ENCODE results near the gene NUP210. TPM values are rescaled to one million over a fixed set of nuclear protein-coding genes. Genes with fewer than 3 reads are reported as not detected.
A peak's percentile ranks its signal among the peaks of the same experiment; 100 is the strongest.

NUP210 gene
- total and polyA plus RNA-seq, 7 experiments from 2014 or later: 52.6 to 164 (median 138) TPM

- CTCF ChIA-PET: interaction anchor here (0.6 kb wide), 1 partner anchor 982 kb away, joined by 3 read pairs; no protein-coding TSS in a partner anchor
- H3K9me3 Mint-ChIP-seq: no peaks in the 10 kb centered on the region
- intact Hi-C loops (cut with micrococcal nuclease): no loop called here
Observed at GRCh38 chr3:13317596-13318320, 102.4 kb downstream of the NUP210 start.

GRCh38 chr3:13316603-13317002 is 103.5 kb downstream of the NUP210 start:
- H3K4me1 Mint-ChIP-seq: no peaks in the 10 kb centered on the region
- Histone ChIP-seq H3K36me3 (ENCODE audit: control insufficient read depth in 2 of 3, insufficient read depth in 3 of 3, low read length in 3 of 3) (peaks cover 13 to 81% (median 28%) of the 10 kb centered on the region in 3 experiments), H3K9me3 (ENCODE audit: control insufficient read depth in 2 of 3, low read length in 3 of 3) (no peaks in the 10 kb centered on the region), H3K4me1 (ENCODE audit: control insufficient read depth in 2 of 2, insufficient read depth in 2 of 2, low read length in 2 of 2) (no peaks in the 10 kb centered on the region), H3K27ac (ENCODE audit: low read depth, low read length) (no peak overlapping the region), H3K4me3 (ENCODE audit: low read length) (no peak overlapping the region), H3K27me3 (ENCODE audit: control insufficient read depth in 2 of 2, insufficient read depth in 2 of 2, low read length in 2 of 2) (no peaks in the 10 kb centered on the region)
- no peaks in the 10 kb centered on the region for H3K9me3 Mint-ChIP-seq
- ChIA-PET CTCF (interaction anchor here (0.5 to 1.4 kb wide), 2 partner anchors 135 to 1677 kb away, joined by 4 read pairs; no protein-coding TSS in a partner anchor), POLR2A (interaction anchor here (1.0 kb wide), 1 partner anchor 11 kb away, joined by 3 read pairs; no protein-coding TSS in a partner anchor)
- no peak overlapping the region for H3K4me3 Mint-ChIP-seq
- no peaks in the 10 kb centered on the region for H3K27me3 Mint-ChIP-seq
- H3K36me3 Mint-ChIP-seq: peaks cover 0 to 52% (median 15%) of the 10 kb centered on the region in 5 donors
- intact Hi-C loops (cut with micrococcal nuclease): no loop called here
- H3K27ac Mint-ChIP-seq: no peak overlapping the region
- ATAC-seq: no peak
- DNase-seq: no peak

More at GRCh38 chr3:13317596-13318320, 102.4 kb downstream of the NUP210 start:
- Mint-ChIP-seq H3K4me3 (no peak overlapping the region), H3K27ac (peak overlapping the region in 3 of 9 donors; percentile 33 to 76 (median 36)), H3K36me3 (peaks cover 0 to 62% (median 19%) of the 10 kb centered on the region in 5 donors), H3K27me3 (no peaks in the 10 kb centered on the region), H3K4me1 (no peaks in the 10 kb centered on the region)
- POLR2A ChIA-PET: interaction anchor here (1.0 kb wide), 1 partner anchor 10 kb away, joined by 3 read pairs; no protein-coding TSS in a partner anchor
- H3K4me3 ChIP-seq (ENCODE audit: low read length): no peak overlapping the region
- no peak for ATAC-seq
- H3K36me3 ChIP-seq (ENCODE audit: control insufficient read depth in 2 of 3, insufficient read depth in 3 of 3, low read length in 3 of 3): peaks cover 13 to 93% (median 33%) of the 10 kb centered on the region in 3 experiments
- H3K4me1 ChIP-seq (ENCODE audit: control insufficient read depth in 2 of 2, insufficient read depth in 2 of 2, low read length in 2 of 2): no peaks in the 10 kb centered on the region
- no peak for DNase-seq
- H3K27ac ChIP-seq (ENCODE audit: low read depth, low read length): no peak overlapping the region
- no peaks in the 10 kb centered on the region for H3K9me3 ChIP-seq (ENCODE audit: control insufficient read depth in 2 of 3, low read length in 3 of 3)
- H3K27me3 ChIP-seq (ENCODE audit: control insufficient read depth in 2 of 2, insufficient read depth in 2 of 2, low read length in 2 of 2): no peaks in the 10 kb centered on the region

- intact Hi-C loops (cut with micrococcal nuclease): no loop called here
- peaks cover 0 to 47% (median 15%) of the 10 kb centered on the region in 5 donors for H3K36me3 Mint-ChIP-seq
- no peak overlapping the region for H3K4me3 Mint-ChIP-seq
- no peaks in the 10 kb centered on the region for H3K9me3 Mint-ChIP-seq
- ChIA-PET CTCF (no interaction called here), POLR2A (no interaction called here)
- no peaks in the 10 kb centered on the region for H3K4me1 ChIP-seq (ENCODE audit: control insufficient read depth in 2 of 2, insufficient read depth in 2 of 2, low read length in 2 of 2)
- H3K4me3 ChIP-seq (ENCODE audit: low read length): no peak overlapping the region
- H3K4me1 Mint-ChIP-seq: no peaks in the 10 kb centered on the region
- DNase-seq: no peak
- peak overlapping the region in 3 of 9 donors; percentile 14 to 53 (median 25) for H3K27ac Mint-ChIP-seq
- ATAC-seq: no peak
- no peaks in the 10 kb centered on the region for H3K9me3 ChIP-seq (ENCODE audit: control insufficient read depth in 2 of 3, low read length in 3 of 3)
- peaks cover 13 to 66% (median 22%) of the 10 kb centered on the region in 3 experiments for H3K36me3 ChIP-seq (ENCODE audit: control insufficient read depth in 2 of 3, insufficient read depth in 3 of 3, low read length in 3 of 3)
- no peaks in the 10 kb centered on the region for H3K27me3 ChIP-seq (ENCODE audit: control insufficient read depth in 2 of 2, insufficient read depth in 2 of 2, low read length in 2 of 2)
- H3K27me3 Mint-ChIP-seq: no peaks in the 10 kb centered on the region
- H3K27ac ChIP-seq (ENCODE audit: low read depth, low read length): no peak overlapping the region
Observed at GRCh38 chr3:13314877-13315276, 105.2 kb downstream of the NUP210 start.

GRCh38 chr3:13313813-13314212 is 106.3 kb downstream of the NUP210 start:
- peaks cover 0 to 40% (median 13%) of the 10 kb centered on the region in 5 donors for H3K36me3 Mint-ChIP-seq
- peak overlapping the region in 2 of 9 donors; percentile 14 to 25 for H3K27ac Mint-ChIP-seq
- H3K4me1 Mint-ChIP-seq: peaks cover 0 to under 1% (median 0%) of the 10 kb centered on the region in 7 donors
- POLR2A ChIA-PET: no interaction called here
- CTCF ChIA-PET: no interaction called here
- Histone ChIP-seq H3K9me3 (ENCODE audit: control insufficient read depth in 2 of 3, low read length in 3 of 3) (no peaks in the 10 kb centered on the region), H3K36me3 (ENCODE audit: control insufficient read depth in 2 of 3, insufficient read depth in 3 of 3, low read length in 3 of 3) (peaks cover 13 to 55% (median 14%) of the 10 kb centered on the region in 3 experiments), H3K27me3 (ENCODE audit: control insufficient read depth in 2 of 2, insufficient read depth in 2 of 2, low read length in 2 of 2) (no peaks in the 10 kb centered on the region), H3K27ac (ENCODE audit: low read depth, low read length) (no peak overlapping the region), H3K4me1 (ENCODE audit: control insufficient read depth in 2 of 2, insufficient read depth in 2 of 2, low read length in 2 of 2) (no peaks in the 10 kb centered on the region), H3K4me3 (ENCODE audit: low read length) (no peak overlapping the region)
- no peak for DNase-seq
- intact Hi-C loops (cut with micrococcal nuclease): no loop called here
- no peaks in the 10 kb centered on the region for H3K9me3 Mint-ChIP-seq
- ATAC-seq: no peak
- no peaks in the 10 kb centered on the region for H3K27me3 Mint-ChIP-seq
- no peak overlapping the region for H3K4me3 Mint-ChIP-seq

- Histone ChIP-seq H3K36me3 (ENCODE audit: control insufficient read depth in 2 of 3, insufficient read depth in 3 of 3, low read length in 3 of 3) (peaks cover 0 to 7% (median 0%) of the 10 kb centered on the region in 3 experiments), H3K4me3 (ENCODE audit: low read length) (no peak overlapping the region), H3K27me3 (ENCODE audit: control insufficient read depth in 2 of 2, insufficient read depth in 2 of 2, low read length in 2 of 2) (no peaks in the 10 kb centered on the region), H3K9me3 (ENCODE audit: control insufficient read depth in 2 of 3, low read length in 3 of 3) (no peaks in the 10 kb centered on the region), H3K4me1 (ENCODE audit: control insufficient read depth in 2 of 2, insufficient read depth in 2 of 2, low read length in 2 of 2) (no peaks in the 10 kb centered on the region), H3K27ac (ENCODE audit: low read depth, low read length) (no peak overlapping the region)
- Mint-ChIP-seq H3K4me1 (peaks cover 0 to 8% (median 7%) of the 10 kb centered on the region in 7 donors), H3K36me3 (peaks cover 0 to 8% (median 0%) of the 10 kb centered on the region in 5 donors), H3K27ac (peak overlapping the region in 4 of 9 donors; percentile 12 to 82 (median 34)), H3K27me3 (no peaks in the 10 kb centered on the region), H3K9me3 (peaks cover 0 to 3% (median 0%) of the 10 kb centered on the region in 11 donors), H3K4me3 (no peak overlapping the region)
- ChIA-PET POLR2A (interaction anchor here (0.9 kb wide), 1 partner anchor 37 kb away, joined by 8 read pairs; no protein-coding TSS in a partner anchor), CTCF (interaction anchor here (0.7 to 1.1 kb wide), 2 partner anchors 152 to 630 kb away, joined by 3 to 4 read pairs; no protein-coding TSS in a partner anchor)
- ATAC-seq: no peak
- intact Hi-C loops (cut with micrococcal nuclease): loop anchor here (2.0 to 10.0 kb wide), 3 partner anchors 144 to 338 kb away; no protein-coding TSS in a partner anchor
- no peak for DNase-seq
Observed at GRCh38 chr3:13309004-13309403, 111.1 kb downstream of the NUP210 start.

GRCh38 chr3:13308380-13308801 is 111.7 kb downstream of the NUP210 start:
- Histone ChIP-seq H3K4me1 (ENCODE audit: control insufficient read depth in 2 of 2, insufficient read depth in 2 of 2, low read length in 2 of 2) (no peaks in the 10 kb centered on the region), H3K27ac (ENCODE audit: low read depth, low read length) (no peak overlapping the region), H3K27me3 (ENCODE audit: control insufficient read depth in 2 of 2, insufficient read depth in 2 of 2, low read length in 2 of 2) (no peaks in the 10 kb centered on the region), H3K4me3 (ENCODE audit: low read length) (no peak overlapping the region), H3K9me3 (ENCODE audit: control insufficient read depth in 2 of 3, low read length in 3 of 3) (no peaks in the 10 kb centered on the region), H3K36me3 (ENCODE audit: control insufficient read depth in 2 of 3, insufficient read depth in 3 of 3, low read length in 3 of 3) (peaks cover 0 to under 1% (median 0%) of the 10 kb centered on the region in 3 experiments)
- ATAC-seq (peak; percentile 68), DNase-seq (peak in 5 of 9 donors; percentile 21 to 40 (median 34))
- no peaks in the 10 kb centered on the region for H3K27me3 Mint-ChIP-seq
- peaks cover 0 to 9% (median 7%) of the 10 kb centered on the region in 7 donors for H3K4me1 Mint-ChIP-seq
- H3K4me3 Mint-ChIP-seq: no peak overlapping the region
- ChIA-PET POLR2A (no interaction called here), CTCF (interaction anchor here (2.5 kb wide), 1 partner anchor 144 kb away, joined by 10 read pairs; no protein-coding TSS in a partner anchor)
- peak overlapping the region in 6 of 9 donors; percentile 12 to 82 (median 24) for H3K27ac Mint-ChIP-seq
- intact Hi-C loops (cut with micrococcal nuclease): loop anchor here (1.0 to 10.0 kb wide), 4 partner anchors 144 to 339 kb away; no protein-coding TSS in a partner anchor
- peaks cover 0 to 8% (median 0%) of the 10 kb centered on the region in 5 donors for H3K36me3 Mint-ChIP-seq
- peaks cover 0 to 3% (median 0%) of the 10 kb centered on the region in 11 donors for H3K9me3 Mint-ChIP-seq

All from naive thymus-derived CD4-positive, alpha-beta T cell (primary cell).